ENCODE results near the gene RELN. TPM values are rescaled to one million over a fixed set of nuclear protein-coding genes. Genes with fewer than 3 reads are reported as not detected.
"Not testable (repeated sequence)": the region's sequence is repeated elsewhere in the genome, so short reads cannot be mapped to it uniquely, and the experiment has no call there.

Gene RELN
- total RNA-seq, 1 donor from 2014 or later = 17.5 TPM

DNA sequence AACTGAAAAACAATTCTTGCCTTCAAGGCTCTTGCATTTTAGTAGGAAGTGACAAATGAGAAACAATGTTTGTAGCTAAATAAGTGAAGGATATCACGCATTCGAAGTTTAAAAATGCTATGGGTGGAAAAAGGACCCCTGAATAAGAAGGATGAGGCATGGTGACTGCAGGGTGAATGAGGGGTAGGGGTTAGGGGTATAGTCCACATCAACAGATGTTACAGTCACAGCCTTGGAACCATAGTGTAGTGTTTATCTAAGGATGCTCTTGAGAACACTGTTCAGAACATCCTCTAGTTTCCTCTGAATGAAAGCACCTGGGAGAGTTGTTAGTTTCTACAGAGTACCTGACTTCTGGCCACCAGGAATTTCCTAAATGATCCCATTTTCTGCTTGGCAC, 157.0 kb downstream of the RELN start:
- H3K27ac Mint-ChIP-seq = no peak overlapping the region
- H3K4me1 Mint-ChIP-seq (ENCODE audit: unreplicated experiment) = no peaks in the 10 kb centered on the region
- TF ChIP-seq, protein P1, sequence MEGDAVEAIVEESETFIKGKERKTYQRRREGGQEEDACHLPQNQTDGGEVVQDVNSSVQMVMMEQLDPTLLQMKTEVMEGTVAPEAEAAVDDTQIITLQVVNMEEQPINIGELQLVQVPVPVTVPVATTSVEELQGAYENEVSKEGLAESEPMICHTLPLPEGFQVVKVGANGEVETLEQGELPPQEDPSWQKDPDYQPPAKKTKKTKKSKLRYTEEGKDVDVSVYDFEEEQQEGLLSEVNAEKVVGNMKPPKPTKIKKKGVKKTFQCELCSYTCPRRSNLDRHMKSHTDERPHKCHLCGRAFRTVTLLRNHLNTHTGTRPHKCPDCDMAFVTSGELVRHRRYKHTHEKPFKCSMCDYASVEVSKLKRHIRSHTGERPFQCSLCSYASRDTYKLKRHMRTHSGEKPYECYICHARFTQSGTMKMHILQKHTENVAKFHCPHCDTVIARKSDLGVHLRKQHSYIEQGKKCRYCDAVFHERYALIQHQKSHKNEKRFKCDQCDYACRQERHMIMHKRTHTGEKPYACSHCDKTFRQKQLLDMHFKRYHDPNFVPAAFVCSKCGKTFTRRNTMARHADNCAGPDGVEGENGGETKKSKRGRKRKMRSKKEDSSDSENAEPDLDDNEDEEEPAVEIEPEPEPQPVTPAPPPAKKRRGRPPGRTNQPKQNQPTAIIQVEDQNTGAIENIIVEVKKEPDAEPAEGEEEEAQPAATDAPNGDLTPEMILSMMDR (conservative IDR thresholded peaks at IDR 0.05) = no peak
- no peak overlapping the region for H3K4me3 Mint-ChIP-seq
- no peaks in the 10 kb centered on the region for H3K36me3 Mint-ChIP-seq
- H3K9me3 Mint-ChIP-seq = no peaks in the 10 kb centered on the region
- H3K27me3 Mint-ChIP-seq = peaks cover 7% of the 10 kb centered on the region
- DNase-seq (ENCODE audit: extremely low spot score, unreplicated experiment) = no peak

- Mint-ChIP-seq H3K27ac (no peak overlapping the region), H3K9me3 (no peaks in the 10 kb centered on the region), H3K36me3 (no peaks in the 10 kb centered on the region), H3K4me3 (no peak overlapping the region), H3K27me3 (peaks cover 6% of the 10 kb centered on the region), H3K4me1 (ENCODE audit: unreplicated experiment) (no peaks in the 10 kb centered on the region)
- no peak for DNase-seq (ENCODE audit: extremely low spot score, unreplicated experiment)
- TF ChIP-seq, protein P1 (conservative IDR thresholded peaks at IDR 0.05) = no peak
Observed at GRCh38 chr7:103824251-103824650, 165.2 kb downstream of the RELN start.

DNA sequence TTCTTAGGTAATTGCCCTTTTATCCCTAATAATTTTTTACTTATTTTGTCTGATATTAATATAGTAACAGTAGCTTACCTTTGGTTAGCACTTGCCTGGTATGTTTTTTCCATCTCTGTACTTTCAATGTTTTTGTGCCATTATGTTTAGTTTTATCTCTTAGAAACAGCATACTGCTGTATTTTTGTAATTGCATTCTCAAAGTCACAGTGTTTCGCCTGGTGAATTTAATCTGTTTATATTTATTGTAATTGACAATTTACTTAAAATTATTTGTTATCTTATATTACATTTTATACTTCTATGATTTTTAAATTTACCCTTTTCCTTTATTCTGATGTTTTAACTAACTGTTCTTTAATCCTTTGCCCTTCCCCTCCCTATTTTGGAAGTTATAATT, 166.4 kb downstream of the RELN start:
- no peak overlapping the region for H3K27ac Mint-ChIP-seq
- H3K27me3 Mint-ChIP-seq = peaks cover 3% of the 10 kb centered on the region
- no peak for DNase-seq (ENCODE audit: extremely low spot score, unreplicated experiment)
- no peaks in the 10 kb centered on the region for H3K36me3 Mint-ChIP-seq
- TF ChIP-seq, protein P1 (conservative IDR thresholded peaks at IDR 0.05) = no peak
- H3K9me3 Mint-ChIP-seq = no peaks in the 10 kb centered on the region
- H3K4me3 Mint-ChIP-seq = no peak overlapping the region
- H3K4me1 Mint-ChIP-seq (ENCODE audit: unreplicated experiment) = no peaks in the 10 kb centered on the region

DNA sequence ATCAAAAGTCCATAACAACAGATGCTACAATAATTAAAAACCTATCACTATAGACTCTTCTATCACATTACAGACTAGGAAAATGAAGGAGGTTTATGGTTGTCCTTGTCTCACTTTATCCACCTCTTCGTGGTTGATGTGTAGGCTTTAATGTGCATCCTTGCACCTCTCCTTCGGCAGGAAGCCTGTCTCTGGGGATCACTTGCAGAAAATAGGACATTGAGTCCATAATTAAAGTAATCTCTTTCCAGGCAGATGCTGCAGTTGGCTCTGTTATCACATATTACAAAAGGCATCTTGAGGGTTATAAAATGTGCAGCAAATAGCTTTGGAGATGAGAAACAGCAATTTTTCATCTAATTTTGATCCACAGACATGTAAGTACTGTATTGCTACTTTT, 168.4 kb downstream of the RELN start:
- no peak for DNase-seq (ENCODE audit: extremely low spot score, unreplicated experiment)
- H3K27ac Mint-ChIP-seq = no peak overlapping the region
- H3K4me3 Mint-ChIP-seq = no peak overlapping the region
- no peaks in the 10 kb centered on the region for H3K36me3 Mint-ChIP-seq
- H3K27me3 Mint-ChIP-seq = peaks cover 3% of the 10 kb centered on the region
- H3K4me1 Mint-ChIP-seq (ENCODE audit: unreplicated experiment) = no peaks in the 10 kb centered on the region
- TF ChIP-seq, protein P1 (conservative IDR thresholded peaks at IDR 0.05) = no peak
- no peaks in the 10 kb centered on the region for H3K9me3 Mint-ChIP-seq

DNA sequence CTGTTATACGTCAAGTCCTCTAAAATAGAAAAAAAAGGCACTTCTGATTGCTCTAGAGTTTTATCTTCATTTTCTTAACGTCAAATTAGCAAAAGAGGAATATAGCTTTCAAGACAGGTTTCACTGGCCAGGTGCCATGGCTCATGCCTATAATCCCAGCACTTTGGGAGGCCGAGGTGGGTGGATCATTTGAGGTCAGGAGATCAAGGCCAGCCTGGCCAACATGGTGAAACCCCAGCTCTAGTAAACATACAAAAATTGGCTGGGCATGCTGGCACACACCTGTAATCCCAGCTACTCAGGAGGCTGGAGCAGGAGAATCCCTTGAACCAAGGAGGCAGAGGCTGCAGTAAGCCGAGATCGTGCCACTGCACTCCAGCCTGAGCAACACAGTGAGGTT, 173.5 kb downstream of the RELN start:
- not testable (repeated sequence) for H3K27ac Mint-ChIP-seq; H3K36me3 Mint-ChIP-seq; H3K27me3 Mint-ChIP-seq; H3K9me3 Mint-ChIP-seq; H3K4me3 Mint-ChIP-seq; DNase-seq (ENCODE audit: extremely low spot score, unreplicated experiment)
- peaks cover 13% of the 10 kb centered on the region for H3K4me1 Mint-ChIP-seq (ENCODE audit: unreplicated experiment)

- Mint-ChIP-seq H3K27ac (no peak overlapping the region), H3K9me3 (no peaks in the 10 kb centered on the region), H3K4me3 (no peak overlapping the region), H3K27me3 (peaks cover 13% of the 10 kb centered on the region), H3K4me1 (ENCODE audit: unreplicated experiment) (peaks cover 26% of the 10 kb centered on the region), H3K36me3 (no peaks in the 10 kb centered on the region)
- DNase-seq (ENCODE audit: extremely low spot score, unreplicated experiment) = no peak
- TF ChIP-seq, protein P1 (conservative IDR thresholded peaks at IDR 0.05) = no peak
Observed at GRCh38 chr7:103813970-103814369, 175.5 kb downstream of the RELN start.

Data from type B pancreatic cell (in vitro differentiated cells).